ENCODE results near the gene MYO5B. TPM values are rescaled to one million over a fixed set of nuclear protein-coding genes. Genes with fewer than 3 reads are reported as not detected.

Gene MYO5B
- total RNA-seq, 1 experiment from 2014 or later = 32.1 TPM

DNA sequence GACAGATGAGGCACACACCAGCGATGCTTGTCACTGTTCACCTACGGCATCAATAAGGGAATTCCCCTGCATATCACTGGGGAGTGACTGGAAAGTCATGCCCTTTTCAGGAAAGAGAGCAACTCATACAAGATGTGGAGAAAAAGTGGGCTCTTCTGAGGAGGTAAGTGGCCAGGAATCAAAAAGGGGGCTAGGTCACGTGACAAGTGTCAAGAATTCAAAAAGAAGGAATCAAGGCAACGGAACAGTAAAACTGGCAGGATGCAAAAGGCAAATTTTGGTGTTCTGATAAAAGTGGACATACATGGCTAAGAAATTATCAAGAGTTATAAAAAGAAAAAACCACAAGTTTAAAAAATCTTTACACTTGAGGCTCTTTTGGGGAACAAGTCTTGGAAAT, 190.9 kb downstream of the MYO5B start:
- CTCF ChIA-PET = no interaction called here
- TF ChIP-seq, protein P1, sequence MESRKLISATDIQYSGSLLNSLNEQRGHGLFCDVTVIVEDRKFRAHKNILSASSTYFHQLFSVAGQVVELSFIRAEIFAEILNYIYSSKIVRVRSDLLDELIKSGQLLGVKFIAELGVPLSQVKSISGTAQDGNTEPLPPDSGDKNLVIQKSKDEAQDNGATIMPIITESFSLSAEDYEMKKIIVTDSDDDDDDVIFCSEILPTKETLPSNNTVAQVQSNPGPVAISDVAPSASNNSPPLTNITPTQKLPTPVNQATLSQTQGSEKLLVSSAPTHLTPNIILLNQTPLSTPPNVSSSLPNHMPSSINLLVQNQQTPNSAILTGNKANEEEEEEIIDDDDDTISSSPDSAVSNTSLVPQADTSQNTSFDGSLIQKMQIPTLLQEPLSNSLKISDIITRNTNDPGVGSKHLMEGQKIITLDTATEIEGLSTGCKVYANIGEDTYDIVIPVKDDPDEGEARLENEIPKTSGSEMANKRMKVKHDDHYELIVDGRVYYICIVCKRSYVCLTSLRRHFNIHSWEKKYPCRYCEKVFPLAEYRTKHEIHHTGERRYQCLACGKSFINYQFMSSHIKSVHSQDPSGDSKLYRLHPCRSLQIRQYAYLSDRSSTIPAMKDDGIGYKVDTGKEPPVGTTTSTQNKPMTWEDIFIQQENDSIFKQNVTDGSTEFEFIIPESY (IDR thresholded peaks at IDR 0.05; ENCODE audit: extremely low read depth, insufficient replicate concordance, low read length) = no peak
- no peak for TF ChIP-seq JUND (IDR thresholded peaks at IDR 0.05)
- TF ChIP-seq, protein P2, sequence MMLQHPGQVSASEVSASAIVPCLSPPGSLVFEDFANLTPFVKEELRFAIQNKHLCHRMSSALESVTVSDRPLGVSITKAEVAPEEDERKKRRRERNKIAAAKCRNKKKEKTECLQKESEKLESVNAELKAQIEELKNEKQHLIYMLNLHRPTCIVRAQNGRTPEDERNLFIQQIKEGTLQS (IDR thresholded peaks at IDR 0.05) = no peak
- TF ChIP-seq POLR2AphosphoS5 (IDR thresholded peaks at IDR 0.05; ENCODE audit: low read depth, low read length) = no peak
- TF ChIP-seq TCF7L2 (IDR thresholded peaks at IDR 0.05; ENCODE audit: borderline replicate concordance, extremely low read depth, insufficient read depth, insufficient read length) = no peak
- TF ChIP-seq YY1 (IDR thresholded peaks at IDR 0.05; ENCODE audit: extremely low read depth, insufficient replicate concordance, low read depth, low read length) = no peak
- TF ChIP-seq SIN3A (IDR thresholded peaks at IDR 0.05; ENCODE audit: low read depth) = no peak
- TF ChIP-seq CEBPB (IDR thresholded peaks at IDR 0.05; ENCODE audit: low read depth) = no peak
- TF ChIP-seq ZFX (IDR thresholded peaks at IDR 0.05) = no peak
- TF ChIP-seq, protein P3, sequence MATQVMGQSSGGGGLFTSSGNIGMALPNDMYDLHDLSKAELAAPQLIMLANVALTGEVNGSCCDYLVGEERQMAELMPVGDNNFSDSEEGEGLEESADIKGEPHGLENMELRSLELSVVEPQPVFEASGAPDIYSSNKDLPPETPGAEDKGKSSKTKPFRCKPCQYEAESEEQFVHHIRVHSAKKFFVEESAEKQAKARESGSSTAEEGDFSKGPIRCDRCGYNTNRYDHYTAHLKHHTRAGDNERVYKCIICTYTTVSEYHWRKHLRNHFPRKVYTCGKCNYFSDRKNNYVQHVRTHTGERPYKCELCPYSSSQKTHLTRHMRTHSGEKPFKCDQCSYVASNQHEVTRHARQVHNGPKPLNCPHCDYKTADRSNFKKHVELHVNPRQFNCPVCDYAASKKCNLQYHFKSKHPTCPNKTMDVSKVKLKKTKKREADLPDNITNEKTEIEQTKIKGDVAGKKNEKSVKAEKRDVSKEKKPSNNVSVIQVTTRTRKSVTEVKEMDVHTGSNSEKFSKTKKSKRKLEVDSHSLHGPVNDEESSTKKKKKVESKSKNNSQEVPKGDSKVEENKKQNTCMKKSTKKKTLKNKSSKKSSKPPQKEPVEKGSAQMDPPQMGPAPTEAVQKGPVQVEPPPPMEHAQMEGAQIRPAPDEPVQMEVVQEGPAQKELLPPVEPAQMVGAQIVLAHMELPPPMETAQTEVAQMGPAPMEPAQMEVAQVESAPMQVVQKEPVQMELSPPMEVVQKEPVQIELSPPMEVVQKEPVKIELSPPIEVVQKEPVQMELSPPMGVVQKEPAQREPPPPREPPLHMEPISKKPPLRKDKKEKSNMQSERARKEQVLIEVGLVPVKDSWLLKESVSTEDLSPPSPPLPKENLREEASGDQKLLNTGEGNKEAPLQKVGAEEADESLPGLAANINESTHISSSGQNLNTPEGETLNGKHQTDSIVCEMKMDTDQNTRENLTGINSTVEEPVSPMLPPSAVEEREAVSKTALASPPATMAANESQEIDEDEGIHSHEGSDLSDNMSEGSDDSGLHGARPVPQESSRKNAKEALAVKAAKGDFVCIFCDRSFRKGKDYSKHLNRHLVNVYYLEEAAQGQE (IDR thresholded peaks at IDR 0.05; ENCODE audit: low read depth) = no peak
- TF ChIP-seq EZH2phosphoT487 (IDR thresholded peaks at IDR 0.05; ENCODE audit: borderline replicate concordance) = no peak
- no peak for TF ChIP-seq EZH2 (IDR thresholded peaks at IDR 0.05)
- TF ChIP-seq FOSL1 (IDR thresholded peaks at IDR 0.05; ENCODE audit: low read depth) = no peak
- TF ChIP-seq POLR2A (IDR thresholded peaks at IDR 0.05; ENCODE audit: borderline replicate concordance, extremely low read depth, insufficient read depth, insufficient read length) = no peak
- TF ChIP-seq SRF (IDR thresholded peaks at IDR 0.05; ENCODE audit: low read depth) = no peak
- no peak for ATAC-seq
- no TSS peak for BruUV-seq (replicated peaks)
- intact Hi-C loops (cut with micrococcal nuclease) = no loop called here
- POLR2A ChIA-PET = no interaction called here
- no peak for DNase-seq (ENCODE audit: low read depth, low spot score)
- Histone ChIP-seq H3K79me2 (ENCODE audit: insufficient read depth, low read length) (no peaks in the 10 kb centered on the region), H4K20me1 (ENCODE audit: insufficient read depth) (no peaks in the 10 kb centered on the region), H3K27me3 (ENCODE audit: insufficient read depth, low read length) (no peaks in the 10 kb centered on the region), H3K9ac (ENCODE audit: low read length) (no peak overlapping the region), H3K9me3 (ENCODE audit: control insufficient read depth in 1 of 2, insufficient read depth in 1 of 2, low read depth in 1 of 2, low read length in 2 of 2) (no peaks in the 10 kb centered on the region), H3K4me1 (ENCODE audit: control insufficient read depth in 1 of 2, insufficient read depth in 2 of 2, low read length in 2 of 2) (peaks cover 8 to 24% of the 10 kb centered on the region in 2 experiments), H3K27ac (ENCODE audit: low read depth, low read length) (no peak overlapping the region), H3K4me2 (ENCODE audit: low read length) (no peak overlapping the region), H3K36me3 (ENCODE audit: control insufficient read depth in 1 of 2, insufficient read depth in 2 of 2, low read length in 2 of 2) (no peaks in the 10 kb centered on the region), H3K9me2 (ENCODE audit: insufficient read depth) (no peaks in the 10 kb centered on the region), H3K4me3 (replicated peaks in 1 of 2; ENCODE audit: low read depth in 1 of 2, low read length in 2 of 2) (no peak overlapping the region), H2AFZ (ENCODE audit: low read depth, low read length, poor library complexity, severe bottlenecking) (no peak overlapping the region)
- RAD21 ChIA-PET (ENCODE audit: low non-redundant PET in 1 of 2, low total read pairs in 2 of 2, uncharacterized antibody in 2 of 2, unreplicated experiment in 2 of 2) = no interaction called here
